MM.1S (cell line): Measurements from ENCODE around the gene SMARCD3.

ENCODE experiments used
- DNase-seq: peaks from one replicate; pipeline ENCODE4 v3.0.0-alpha.2; 2015
- H2AFZ ChIP-seq: fragments of 300-600 bp; sonication (generic); 2 replicates; pipeline ENCODE4 v1.6.0; 2016; ENCODE audit warnings: antibody characterized with exemption, low read length
- H3F3A ChIP-seq: fragments of 300-600 bp; sonication (generic); 2 replicates; pipeline ENCODE4 v1.6.1; 2016; ENCODE audit warnings: mild to moderate bottlenecking, antibody characterized with exemption, low read length, moderate library complexity, mixed read lengths; ENCODE audit not compliant: insufficient read depth
- H3K27ac ChIP-seq: fragments of 300-600 bp; sonication (generic); 2 replicates; pipeline ENCODE4 v1.5.1; 2016; ENCODE audit warnings: mild to moderate bottlenecking, low read length
- H3K27me3 ChIP-seq: fragments of 300-600 bp; sonication (generic); replicated peaks from 2 replicates; pipeline ENCODE4 v1.6.0; 2016; ENCODE audit warnings: low read length; ENCODE audit not compliant: insufficient read depth
- H3K36me3 ChIP-seq: fragments of 300-600 bp; sonication (generic); replicated peaks from 2 replicates; pipeline ENCODE4 v1.6.1; 2016; ENCODE audit warnings: mild to moderate bottlenecking, low read length, mixed read lengths; ENCODE audit not compliant: insufficient read depth
- H3K4me1 ChIP-seq: fragments of 300-600 bp; sonication (generic); 2 replicates; pipeline ENCODE4 v1.6.1; 2016; ENCODE audit warnings: low read length, mixed read lengths
- H3K4me2 ChIP-seq: fragments of 300-600 bp; sonication (generic); 2 replicates; pipeline ENCODE4 v1.6.0; 2016; ENCODE audit warnings: low read depth, low read length
- H3K4me3 ChIP-seq: fragments of 300-600 bp; sonication (generic); 2 replicates; pipeline ENCODE4 v1.5.1; 2016; ENCODE audit warnings: low read length, mixed read lengths
- H3K79me2 ChIP-seq: fragments of 300-600 bp; sonication (generic); 2 replicates; pipeline ENCODE4 v1.6.1; 2016; ENCODE audit warnings: mixed run types, low read length, mixed read lengths
- H3K9ac ChIP-seq: fragments of 300-600 bp; sonication (generic); 2 replicates; pipeline ENCODE4 v1.6.1; 2016; ENCODE audit warnings: low read length, mixed read lengths
- H3K9me2 ChIP-seq: fragments of 300-600 bp; sonication (generic); replicated peaks from 2 replicates; pipeline ENCODE4 v1.6.1; 2016; ENCODE audit warnings: mild to moderate bottlenecking, low read length, mixed read lengths; ENCODE audit not compliant: insufficient read depth
- H3K9me3 ChIP-seq: fragments of 300-600 bp; sonication (generic); replicated peaks from 2 replicates; pipeline ENCODE4 v1.6.1; 2016; ENCODE audit warnings: mild to moderate bottlenecking, low read length, mixed read lengths; ENCODE audit not compliant: insufficient read depth
- H4K20me1 ChIP-seq: fragments of 300-600 bp; sonication (generic); 2 replicates; pipeline ENCODE4 v1.6.1; 2016; ENCODE audit warnings: mild to moderate bottlenecking, low read length, moderate library complexity, mixed read lengths; ENCODE audit not compliant: insufficient read depth
- CTCF ChIP-seq: fragments of 300-600 bp; sonication (generic); IDR thresholded peaks from 2 replicates; pipeline ENCODE4 v1.5.1; 2016; ENCODE audit warnings: antibody characterized with exemption, low read length, mixed read lengths
- EZH2 ChIP-seq: fragments of 300-600 bp; sonication (generic); optimal IDR thresholded peaks from 2 replicates; pipeline ENCODE3; 2017; ENCODE audit warnings: low read depth, mild to moderate bottlenecking, antibody characterized with exemption, low read length, mixed read lengths
- EZH2phosphoT487 ChIP-seq: fragments of 300-600 bp; sonication (generic); IDR thresholded peaks from 2 replicates; pipeline ENCODE4 v1.6.1; 2018; ENCODE audit warnings: antibody characterized with exemption, low read length

Gene SMARCD3

GRCh38 chr7:151286148-151286547 lies 37.7 kb upstream of the SMARCD3 start:
- Histone ChIP-seq H3K27ac (no peak overlapping the region), H3K9me3 (no peaks in the 10 kb centered on the region), H4K20me1 (no peaks in the 10 kb centered on the region), H3K27me3 (peaks cover 45% of the 10 kb centered on the region), H3K9ac (no peak overlapping the region), H3K4me1 (no peaks in the 10 kb centered on the region), H3K9me2 (no peaks in the 10 kb centered on the region), H3K4me2 (no peak overlapping the region), H3K79me2 (no peaks in the 10 kb centered on the region), H2AFZ (no peak overlapping the region), H3K36me3 (no peaks in the 10 kb centered on the region), H3K4me3 (no peak overlapping the region), H3F3A (no peaks in the 10 kb centered on the region)
- no peak for DNase-seq
- TF ChIP-seq EZH2phosphoT487: no peak
- TF ChIP-seq EZH2: no peak
- no peak for TF ChIP-seq CTCF

GRCh38 chr7:151283302-151283701 lies 34.8 kb upstream of the SMARCD3 start:
- H3F3A ChIP-seq: no peaks in the 10 kb centered on the region
- H3K4me2 ChIP-seq: no peak overlapping the region
- H4K20me1 ChIP-seq: no peaks in the 10 kb centered on the region
- H3K9me3 ChIP-seq: no peaks in the 10 kb centered on the region
- no peaks in the 10 kb centered on the region for H3K36me3 ChIP-seq
- TF ChIP-seq EZH2 (no peak), CTCF (no peak), EZH2phosphoT487 (no peak)
- H3K4me3 ChIP-seq: no peak overlapping the region
- H3K4me1 ChIP-seq: no peaks in the 10 kb centered on the region
- DNase-seq: no peak
- no peak overlapping the region for H3K9ac ChIP-seq
- no peaks in the 10 kb centered on the region for H3K9me2 ChIP-seq
- H3K27ac ChIP-seq: no peak overlapping the region
- no peak overlapping the region for H2AFZ ChIP-seq
- H3K27me3 ChIP-seq: peaks cover 49% of the 10 kb centered on the region
- H3K79me2 ChIP-seq: no peaks in the 10 kb centered on the region

- Histone ChIP-seq H3K27ac (no peak overlapping the region), H4K20me1 (no peaks in the 10 kb centered on the region), H3K27me3 (peaks cover 58% of the 10 kb centered on the region), H3K9me3 (no peaks in the 10 kb centered on the region), H3K9ac (no peak overlapping the region), H3K79me2 (no peaks in the 10 kb centered on the region), H3K4me2 (no peak overlapping the region), H3F3A (no peaks in the 10 kb centered on the region), H2AFZ (no peak overlapping the region), H3K4me1 (no peaks in the 10 kb centered on the region), H3K4me3 (no peak overlapping the region), H3K36me3 (no peaks in the 10 kb centered on the region), H3K9me2 (no peaks in the 10 kb centered on the region)
- TF ChIP-seq EZH2 (no peak), EZH2phosphoT487 (no peak), CTCF (no peak)
- DNase-seq: no peak
Observed at GRCh38 chr7:151282111-151282510, 33.6 kb upstream of the SMARCD3 start.

GRCh38 chr7:151281686-151282085 lies 33.2 kb upstream of the SMARCD3 start:
- Histone ChIP-seq H3K27me3 (peaks cover 55% of the 10 kb centered on the region), H3K4me3 (no peak overlapping the region), H3F3A (no peaks in the 10 kb centered on the region), H2AFZ (no peak overlapping the region), H3K27ac (no peak overlapping the region), H3K9ac (no peak overlapping the region), H3K36me3 (no peaks in the 10 kb centered on the region), H3K4me2 (no peak overlapping the region), H3K9me2 (no peaks in the 10 kb centered on the region), H4K20me1 (no peaks in the 10 kb centered on the region), H3K79me2 (no peaks in the 10 kb centered on the region), H3K4me1 (no peaks in the 10 kb centered on the region), H3K9me3 (no peaks in the 10 kb centered on the region)
- no peak for DNase-seq
- TF ChIP-seq CTCF: no peak
- TF ChIP-seq EZH2phosphoT487: no peak
- no peak for TF ChIP-seq EZH2
